Measurements from ENCODE around the gene LRG1.
"Not testable (repeated sequence)": the region's sequence is repeated elsewhere in the genome, so short reads cannot be mapped to it uniquely, and the experiment has no call there.

Gene LRG1

GRCh38 chr19:4550479-4551050 lies 10.7 kb upstream of the LRG1 start:
- no peak for DNase-seq (ENCODE audit: low spot score)

- no peak for DNase-seq (ENCODE audit: low spot score)
These were observed 10.2 kb upstream of the LRG1 start for GRCh38 chr19:4550018-4550417.

GRCh38 chr19:4548238-4548584 lies 8.4 kb upstream of the LRG1 start:
- no peak for DNase-seq (ENCODE audit: low spot score)

GRCh38 chr19:4547303-4548237 lies 7.7 kb upstream of the LRG1 start:
- peak; percentile 19 for DNase-seq (ENCODE audit: low spot score)

GRCh38 chr19:4543842-4544647 lies 4.2 kb upstream of the LRG1 start:
- no peak for DNase-seq (ENCODE audit: low spot score)

GRCh38 chr19:4542896-4543841 lies 3.3 kb upstream of the LRG1 start:
- no peak for DNase-seq (ENCODE audit: low spot score)

- not testable (repeated sequence) for DNase-seq (ENCODE audit: low spot score)
These were observed 1.9 kb upstream of the LRG1 start for GRCh38 chr19:4541806-4542145.

GRCh38 chr19:4541114-4541805 lies 1.4 kb upstream of the LRG1 start:
- no peak for DNase-seq (ENCODE audit: low spot score)

- DNase-seq (ENCODE audit: low spot score), result no peak
These were observed 605 bp downstream of the LRG1 start for GRCh38 chr19:4539169-4539692.

- no peak for DNase-seq (ENCODE audit: low spot score)
These were observed 1.3 kb downstream of the LRG1 start for GRCh38 chr19:4538601-4538954.

- DNase-seq (ENCODE audit: low spot score), result no peak
These were observed 1.8 kb downstream of the LRG1 start for GRCh38 chr19:4537953-4538600.

GRCh38 chr19:4536798-4537197 lies 3.0 kb downstream of the LRG1 start:
- DNase-seq (ENCODE audit: low spot score), result no peak

- peak; percentile 8 for DNase-seq (ENCODE audit: low spot score)
These were observed 4.8 kb downstream of the LRG1 start, which contains the start of gene PLIN5 for GRCh38 chr19:4534836-4535658. PLIN5 (minus strand) TSS chr19:4535224; CDS start chr19:4534074, 1,150 bp downstream.

GRCh38 chr19:4533835-4534424 lies 5.9 kb downstream of the LRG1 start:
- no peak for DNase-seq (ENCODE audit: low spot score)

GRCh38 chr19:4533334-4533733 lies 6.5 kb downstream of the LRG1 start:
- DNase-seq (ENCODE audit: low spot score), result no peak

- DNase-seq (ENCODE audit: low spot score), result no peak
These were observed 8.2 kb downstream of the LRG1 start for GRCh38 chr19:4531562-4532165.

GRCh38 chr19:4529924-4530522 lies 9.8 kb downstream of the LRG1 start:
- no peak for DNase-seq (ENCODE audit: low spot score)

GRCh38 chr19:4528843-4529242 lies 11.0 kb downstream of the LRG1 start:
- no peak for DNase-seq (ENCODE audit: low spot score)
